ENCODE data around the gene AHSG.

DNA sequence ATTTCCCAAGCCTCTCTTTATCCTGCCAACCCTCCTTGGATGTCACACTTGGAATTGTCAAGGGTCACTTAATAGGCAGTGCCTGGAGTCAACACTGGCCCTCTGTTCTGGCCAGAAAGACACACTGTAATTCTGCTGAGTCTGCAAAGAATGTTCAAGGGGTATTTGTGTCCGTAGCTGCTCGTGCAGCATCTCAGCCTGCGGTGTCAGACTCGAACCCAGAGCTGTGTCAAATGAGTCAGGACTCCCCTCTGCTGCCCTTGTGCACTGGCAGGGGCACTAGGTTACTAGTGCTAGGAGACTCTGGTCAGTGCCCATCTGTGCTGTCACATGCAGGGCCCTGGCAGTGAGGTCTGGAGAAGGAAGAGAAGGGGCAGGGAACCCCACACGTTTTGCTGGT lies 795 bp upstream of the AHSG start:
- no peak for TF ChIP-seq ZNF561 (tag by site-specific recombination; IDR thresholded peaks at IDR 0.05; ENCODE audit: borderline replicate concordance)
- TF ChIP-seq, protein P1, sequence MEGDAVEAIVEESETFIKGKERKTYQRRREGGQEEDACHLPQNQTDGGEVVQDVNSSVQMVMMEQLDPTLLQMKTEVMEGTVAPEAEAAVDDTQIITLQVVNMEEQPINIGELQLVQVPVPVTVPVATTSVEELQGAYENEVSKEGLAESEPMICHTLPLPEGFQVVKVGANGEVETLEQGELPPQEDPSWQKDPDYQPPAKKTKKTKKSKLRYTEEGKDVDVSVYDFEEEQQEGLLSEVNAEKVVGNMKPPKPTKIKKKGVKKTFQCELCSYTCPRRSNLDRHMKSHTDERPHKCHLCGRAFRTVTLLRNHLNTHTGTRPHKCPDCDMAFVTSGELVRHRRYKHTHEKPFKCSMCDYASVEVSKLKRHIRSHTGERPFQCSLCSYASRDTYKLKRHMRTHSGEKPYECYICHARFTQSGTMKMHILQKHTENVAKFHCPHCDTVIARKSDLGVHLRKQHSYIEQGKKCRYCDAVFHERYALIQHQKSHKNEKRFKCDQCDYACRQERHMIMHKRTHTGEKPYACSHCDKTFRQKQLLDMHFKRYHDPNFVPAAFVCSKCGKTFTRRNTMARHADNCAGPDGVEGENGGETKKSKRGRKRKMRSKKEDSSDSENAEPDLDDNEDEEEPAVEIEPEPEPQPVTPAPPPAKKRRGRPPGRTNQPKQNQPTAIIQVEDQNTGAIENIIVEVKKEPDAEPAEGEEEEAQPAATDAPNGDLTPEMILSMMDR (tag by site-specific recombination; IDR thresholded peaks at IDR 0.05), result no peak
- no peak for TF ChIP-seq ZEB2 (tag by site-specific recombination; IDR thresholded peaks at IDR 0.05)
- TF ChIP-seq YY1 (tag by site-specific recombination; IDR thresholded peaks at IDR 0.05), result no peak
- no peak for TF ChIP-seq ZNF423 (tag by site-specific recombination; IDR thresholded peaks at IDR 0.05)
- TF ChIP-seq ZNF211 (tag by site-specific recombination; IDR thresholded peaks at IDR 0.05; ENCODE audit: low read depth), result no peak
- TF ChIP-seq, protein P2, sequence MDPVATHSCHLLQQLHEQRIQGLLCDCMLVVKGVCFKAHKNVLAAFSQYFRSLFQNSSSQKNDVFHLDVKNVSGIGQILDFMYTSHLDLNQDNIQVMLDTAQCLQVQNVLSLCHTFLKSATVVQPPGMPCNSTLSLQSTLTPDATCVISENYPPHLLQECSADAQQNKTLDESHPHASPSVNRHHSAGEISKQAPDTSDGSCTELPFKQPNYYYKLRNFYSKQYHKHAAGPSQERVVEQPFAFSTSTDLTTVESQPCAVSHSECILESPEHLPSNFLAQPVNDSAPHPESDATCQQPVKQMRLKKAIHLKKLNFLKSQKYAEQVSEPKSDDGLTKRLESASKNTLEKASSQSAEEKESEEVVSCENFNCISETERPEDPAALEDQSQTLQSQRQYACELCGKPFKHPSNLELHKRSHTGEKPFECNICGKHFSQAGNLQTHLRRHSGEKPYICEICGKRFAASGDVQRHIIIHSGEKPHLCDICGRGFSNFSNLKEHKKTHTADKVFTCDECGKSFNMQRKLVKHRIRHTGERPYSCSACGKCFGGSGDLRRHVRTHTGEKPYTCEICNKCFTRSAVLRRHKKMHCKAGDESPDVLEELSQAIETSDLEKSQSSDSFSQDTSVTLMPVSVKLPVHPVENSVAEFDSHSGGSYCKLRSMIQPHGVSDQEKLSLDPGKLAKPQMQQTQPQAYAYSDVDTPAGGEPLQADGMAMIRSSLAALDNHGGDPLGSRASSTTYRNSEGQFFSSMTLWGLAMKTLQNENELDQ (tag by site-specific recombination; IDR thresholded peaks at IDR 0.05; ENCODE audit: low read depth), result no peak
- TF ChIP-seq, protein P3, sequence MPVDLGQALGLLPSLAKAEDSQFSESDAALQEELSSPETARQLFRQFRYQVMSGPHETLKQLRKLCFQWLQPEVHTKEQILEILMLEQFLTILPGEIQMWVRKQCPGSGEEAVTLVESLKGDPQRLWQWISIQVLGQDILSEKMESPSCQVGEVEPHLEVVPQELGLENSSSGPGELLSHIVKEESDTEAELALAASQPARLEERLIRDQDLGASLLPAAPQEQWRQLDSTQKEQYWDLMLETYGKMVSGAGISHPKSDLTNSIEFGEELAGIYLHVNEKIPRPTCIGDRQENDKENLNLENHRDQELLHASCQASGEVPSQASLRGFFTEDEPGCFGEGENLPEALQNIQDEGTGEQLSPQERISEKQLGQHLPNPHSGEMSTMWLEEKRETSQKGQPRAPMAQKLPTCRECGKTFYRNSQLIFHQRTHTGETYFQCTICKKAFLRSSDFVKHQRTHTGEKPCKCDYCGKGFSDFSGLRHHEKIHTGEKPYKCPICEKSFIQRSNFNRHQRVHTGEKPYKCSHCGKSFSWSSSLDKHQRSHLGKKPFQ (tag by site-specific recombination; IDR thresholded peaks at IDR 0.05), result no peak
- no peak for TF ChIP-seq ZNF701 (tag by site-specific recombination; IDR thresholded peaks at IDR 0.05)
